Measurements from ENCODE around the gene SCAPER. TPM values are rescaled to one million over a fixed set of nuclear protein-coding genes. Genes with fewer than 3 reads are reported as not detected.

The SCAPER gene
- total and polyA plus RNA-seq, 4 donors = 3.3 to 18.0 (median 9.9) TPM

DNA sequence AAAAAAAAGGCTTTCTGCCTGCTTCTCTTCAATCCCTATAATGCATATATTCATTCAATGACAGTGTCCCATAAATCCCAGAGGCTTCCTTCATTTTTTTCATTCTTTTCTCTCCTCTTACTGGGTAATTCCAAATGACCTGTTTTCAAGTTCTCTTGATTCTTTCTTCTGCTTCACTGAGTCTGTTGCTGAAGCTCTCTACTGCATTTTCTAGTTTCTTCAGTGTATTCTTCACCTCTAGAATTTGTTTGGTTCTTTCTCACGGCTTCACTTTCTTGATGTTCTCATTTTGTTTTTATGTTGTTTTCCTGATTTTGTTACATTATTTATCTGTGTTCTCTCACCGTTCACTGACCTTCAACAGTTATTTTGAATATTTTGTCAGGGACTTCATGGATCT, 141.6 kb downstream of the SCAPER start:
- TF ChIP-seq, protein P1, sequence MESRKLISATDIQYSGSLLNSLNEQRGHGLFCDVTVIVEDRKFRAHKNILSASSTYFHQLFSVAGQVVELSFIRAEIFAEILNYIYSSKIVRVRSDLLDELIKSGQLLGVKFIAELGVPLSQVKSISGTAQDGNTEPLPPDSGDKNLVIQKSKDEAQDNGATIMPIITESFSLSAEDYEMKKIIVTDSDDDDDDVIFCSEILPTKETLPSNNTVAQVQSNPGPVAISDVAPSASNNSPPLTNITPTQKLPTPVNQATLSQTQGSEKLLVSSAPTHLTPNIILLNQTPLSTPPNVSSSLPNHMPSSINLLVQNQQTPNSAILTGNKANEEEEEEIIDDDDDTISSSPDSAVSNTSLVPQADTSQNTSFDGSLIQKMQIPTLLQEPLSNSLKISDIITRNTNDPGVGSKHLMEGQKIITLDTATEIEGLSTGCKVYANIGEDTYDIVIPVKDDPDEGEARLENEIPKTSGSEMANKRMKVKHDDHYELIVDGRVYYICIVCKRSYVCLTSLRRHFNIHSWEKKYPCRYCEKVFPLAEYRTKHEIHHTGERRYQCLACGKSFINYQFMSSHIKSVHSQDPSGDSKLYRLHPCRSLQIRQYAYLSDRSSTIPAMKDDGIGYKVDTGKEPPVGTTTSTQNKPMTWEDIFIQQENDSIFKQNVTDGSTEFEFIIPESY (IDR thresholded peaks at IDR 0.05) = no peak
- TF ChIP-seq ATF3 (IDR thresholded peaks at IDR 0.05) = no peak
- TF ChIP-seq HNF4G (IDR thresholded peaks at IDR 0.05) = no peak
- TF ChIP-seq YY1 (IDR thresholded peaks at IDR 0.05) = no peak
- no peak overlapping the region for H3K4me3 ChIP-seq (ENCODE audit: low read depth in 1 of 3, low read length in 3 of 3)
- H3K9me3 ChIP-seq (ENCODE audit: control insufficient read depth in 4 of 4, low read length in 3 of 4) = no peaks in the 10 kb centered on the region
- no peaks in the 10 kb centered on the region for H3K4me1 ChIP-seq (ENCODE audit: control insufficient read depth in 4 of 4, insufficient read depth in 4 of 4, low read length in 3 of 4)
- H3K27me3 ChIP-seq (ENCODE audit: control insufficient read depth in 4 of 4, insufficient read depth in 4 of 4, low read length in 3 of 4) = no peaks in the 10 kb centered on the region
- no peak overlapping the region for H3K27ac ChIP-seq (ENCODE audit: low read depth in 1 of 2, low read length in 2 of 2)
- peaks cover 0 to 32% (median 17%) of the 10 kb centered on the region in 4 donors for H3K36me3 ChIP-seq (ENCODE audit: control insufficient read depth in 4 of 4, insufficient read depth in 3 of 4, low read depth in 1 of 4, low read length in 3 of 4)
- no peak overlapping the region for H3K9ac ChIP-seq (ENCODE audit: low read depth in 1 of 2, low read length in 2 of 2)
- 98% methylated on average over 2 of the region's 2 CpGs for WGBS
- DNase-seq (ENCODE audit: low spot score) = no peak

DNA sequence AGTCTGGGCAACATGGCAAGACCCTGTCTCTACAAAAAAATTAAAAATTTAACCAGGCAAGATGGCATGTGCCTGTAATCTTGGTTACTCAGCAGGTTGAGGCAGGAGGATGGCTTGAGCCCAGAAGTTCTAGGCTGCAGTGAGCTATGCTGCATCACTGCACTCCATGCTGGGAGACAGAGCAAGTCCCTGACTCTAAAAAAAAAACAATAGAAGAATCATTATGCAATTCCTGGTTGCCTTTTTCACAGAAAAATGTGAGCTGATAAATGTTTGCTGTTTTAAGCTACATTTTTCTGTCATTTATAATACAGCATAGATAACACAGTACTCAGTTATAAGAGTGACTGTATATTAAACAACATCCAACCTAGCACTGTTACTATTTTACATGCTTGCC, 148.8 kb downstream of the SCAPER start:
- no peaks in the 10 kb centered on the region for H3K27me3 ChIP-seq (ENCODE audit: control insufficient read depth in 4 of 4, insufficient read depth in 4 of 4, low read length in 3 of 4)
- no peak overlapping the region for H3K27ac ChIP-seq (ENCODE audit: low read depth in 1 of 2, low read length in 2 of 2)
- no peak overlapping the region for H3K4me3 ChIP-seq (ENCODE audit: low read depth in 1 of 3, low read length in 3 of 3)
- H3K36me3 ChIP-seq (ENCODE audit: control insufficient read depth in 4 of 4, insufficient read depth in 3 of 4, low read depth in 1 of 4, low read length in 3 of 4) = peaks cover 0 to 13% (median 4%) of the 10 kb centered on the region in 4 donors
- H3K9me3 ChIP-seq (ENCODE audit: control insufficient read depth in 4 of 4, low read length in 3 of 4) = no peaks in the 10 kb centered on the region
- H3K4me1 ChIP-seq (ENCODE audit: control insufficient read depth in 4 of 4, insufficient read depth in 4 of 4, low read length in 3 of 4) = no peaks in the 10 kb centered on the region
- no peak for DNase-seq (ENCODE audit: low spot score)
- TF ChIP-seq HNF4A (conservative IDR thresholded peaks at IDR 0.05) (no peak), TAF1 (conservative IDR thresholded peaks at IDR 0.05) (no peak), NR2F2 (IDR thresholded peaks at IDR 0.05) (no peak), ATF3 (IDR thresholded peaks at IDR 0.05) (no peak), REST (IDR thresholded peaks at IDR 0.05) (no peak), CTCF (IDR thresholded peaks at IDR 0.05; ENCODE audit: low read depth, low read length, missing input control) (no peak), SP1 (IDR thresholded peaks at IDR 0.05) (no peak), HNF4G (IDR thresholded peaks at IDR 0.05) (no peak), YY1 (IDR thresholded peaks at IDR 0.05) (no peak), FOXA1 (IDR thresholded peaks at IDR 0.05) (no peak), RAD21 (IDR thresholded peaks at IDR 0.05) (no peak), GABPA (IDR thresholded peaks at IDR 0.05 in 1 of 2, conservative IDR thresholded peaks at IDR 0.05 in 1 of 2) (no peak), FOXA2 (IDR thresholded peaks at IDR 0.05) (no peak), JUND (IDR thresholded peaks at IDR 0.05) (no peak), MAX (IDR thresholded peaks at IDR 0.05) (no peak), EGR1 (IDR thresholded peaks at IDR 0.05; ENCODE audit: low read depth in 2 of 2) (no peak), RXRA (IDR thresholded peaks at IDR 0.05) (no peak)
- TF ChIP-seq, protein P1 (IDR thresholded peaks at IDR 0.05) = no peak
- H3K9ac ChIP-seq (ENCODE audit: low read depth in 1 of 2, low read length in 2 of 2) = no peak overlapping the region
